ENCODE data around the gene CDKL5.
"Not testable (repeated sequence)": the region's sequence is repeated elsewhere in the genome, so short reads cannot be mapped to it uniquely, and the experiment has no call there.

Gene CDKL5

DNA sequence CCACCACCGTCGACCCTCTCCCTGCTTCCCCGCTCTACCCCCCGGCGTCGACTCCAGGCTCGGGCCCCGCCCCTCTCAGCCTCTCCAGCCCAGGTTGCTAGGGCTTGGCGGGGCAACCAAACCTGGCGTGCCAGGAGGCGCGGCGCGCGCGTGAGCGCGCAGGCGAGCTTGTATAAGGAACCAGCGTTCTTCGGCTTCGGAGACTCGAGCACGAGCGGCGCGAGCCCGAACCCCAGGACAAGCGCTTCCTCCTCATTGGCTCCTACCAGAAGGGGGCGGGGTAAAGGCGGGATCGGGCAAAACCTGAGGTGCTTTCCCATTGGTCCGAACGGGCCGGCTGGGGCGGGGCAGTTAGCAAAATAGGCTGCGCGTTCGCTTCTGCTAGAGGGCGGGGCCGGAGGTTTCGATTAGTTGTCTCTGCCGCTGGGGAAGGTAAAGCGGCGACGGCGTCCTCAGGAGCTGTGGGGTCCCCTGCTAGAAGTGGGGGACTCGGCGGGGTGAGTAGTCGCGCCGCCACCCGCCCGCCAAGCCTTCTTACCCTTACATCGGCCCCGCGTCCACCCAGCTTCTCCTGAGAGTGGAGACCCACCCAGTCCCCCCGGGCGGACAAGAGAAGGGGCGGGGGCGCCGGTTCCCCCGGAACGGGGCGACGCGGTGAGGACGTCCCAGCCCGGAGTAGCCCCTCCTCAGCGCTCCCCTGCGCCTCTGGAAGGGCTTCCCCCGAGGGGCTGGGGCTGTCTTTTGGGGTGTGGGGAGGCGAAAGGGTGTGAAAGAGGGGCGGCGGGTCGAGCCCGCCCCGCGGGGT, at the start of gene CDKL5:
Gene CDKL5, plus strand, starts transcription at position 410 of the 805 bp plus-strand sequence. CDS start 81,489 bp downstream, outside the sequence.
- peak; percentile 93 to 94 for DNase-seq

DNA sequence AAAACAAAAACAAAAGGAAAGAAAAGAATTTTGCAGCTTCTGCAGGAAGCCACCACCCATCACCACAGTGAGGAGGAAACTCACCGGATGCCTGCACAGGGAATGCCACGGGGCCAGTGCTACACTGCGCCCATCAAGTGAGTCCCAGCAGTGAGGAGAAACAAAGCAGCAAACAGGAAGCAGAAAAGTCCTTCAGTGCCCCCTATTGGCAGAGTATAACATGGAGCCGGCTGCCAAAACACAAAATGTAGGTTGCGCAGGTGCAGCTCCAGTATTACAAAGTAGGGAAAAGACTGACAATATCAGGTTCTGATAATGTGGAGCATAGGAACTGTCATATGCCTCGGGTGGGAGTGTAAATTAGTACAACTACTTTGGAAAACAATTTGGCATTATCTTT, 47.6 kb upstream of the CDKL5 start:
- no peak for DNase-seq

DNA sequence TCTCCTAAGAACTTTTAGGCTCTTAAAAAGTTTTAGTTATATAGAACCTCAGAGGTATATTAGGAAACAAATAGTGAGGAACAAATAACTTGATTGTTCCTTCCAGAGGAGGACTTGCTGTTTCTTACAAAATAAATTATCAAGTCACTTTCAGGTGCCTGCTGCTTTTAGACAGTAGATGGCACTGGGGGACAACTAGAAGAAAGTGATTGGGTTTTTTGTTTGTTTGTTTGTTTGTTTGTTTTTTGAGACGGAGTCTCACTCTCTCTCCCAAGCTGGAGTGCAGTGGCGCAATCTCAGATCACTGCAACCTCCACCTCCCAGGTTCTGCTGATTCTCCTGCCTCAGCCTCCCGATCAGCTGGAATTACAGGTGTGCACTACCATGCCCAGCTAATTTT, 35.4 kb upstream of the CDKL5 start:
- no peak for DNase-seq

DNA sequence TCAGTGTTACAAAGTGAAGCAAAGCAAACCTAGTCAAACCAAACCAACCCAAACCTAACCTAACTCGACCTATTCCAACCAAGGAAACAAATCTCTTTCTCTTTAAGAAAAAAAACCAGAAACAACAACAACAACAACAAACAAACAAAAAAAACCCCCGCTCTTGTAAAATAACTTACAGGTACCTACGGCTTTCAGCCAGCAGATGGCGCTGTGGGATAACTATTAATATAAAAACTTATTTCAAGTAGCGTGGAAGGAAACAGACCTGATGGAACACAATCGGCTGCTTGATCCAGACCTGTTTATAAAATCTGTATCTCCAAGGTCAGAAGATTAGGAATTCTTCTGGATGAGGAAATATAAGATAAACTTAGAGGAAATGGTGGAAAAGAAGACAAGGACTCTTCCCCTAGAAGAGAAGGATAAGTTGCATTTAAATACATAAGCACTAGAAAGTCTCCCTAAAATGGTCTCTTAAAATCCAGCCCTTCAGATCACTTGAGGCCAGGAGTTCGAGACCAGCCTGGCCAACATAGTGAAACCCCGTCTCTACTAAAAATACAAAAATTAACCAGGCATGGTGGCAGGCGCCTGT, 34.4 kb upstream of the CDKL5 start:
- DNase-seq = peak in 1 of 2 experiments; percentile 28

DNA sequence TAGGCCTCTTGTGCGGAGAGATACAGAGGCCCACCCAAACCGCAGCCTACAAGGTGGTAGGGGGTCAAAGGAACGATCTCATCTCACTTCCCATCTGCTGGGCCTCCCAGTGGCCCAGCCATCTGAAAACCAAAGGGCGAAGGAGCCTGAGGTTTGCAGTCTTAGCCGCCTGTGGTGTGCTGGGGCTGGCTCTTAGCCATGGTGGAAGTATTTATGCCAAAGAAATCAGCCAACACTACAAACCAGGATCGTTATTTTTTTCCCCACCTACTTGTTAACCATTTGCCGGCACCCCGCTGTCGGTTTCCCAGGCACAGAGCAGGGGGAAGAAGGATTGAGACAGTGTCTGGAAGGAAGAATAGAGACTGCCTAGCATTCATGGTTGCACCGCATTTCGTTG, 30.9 kb upstream of the CDKL5 start:
- DNase-seq = no peak

DNA sequence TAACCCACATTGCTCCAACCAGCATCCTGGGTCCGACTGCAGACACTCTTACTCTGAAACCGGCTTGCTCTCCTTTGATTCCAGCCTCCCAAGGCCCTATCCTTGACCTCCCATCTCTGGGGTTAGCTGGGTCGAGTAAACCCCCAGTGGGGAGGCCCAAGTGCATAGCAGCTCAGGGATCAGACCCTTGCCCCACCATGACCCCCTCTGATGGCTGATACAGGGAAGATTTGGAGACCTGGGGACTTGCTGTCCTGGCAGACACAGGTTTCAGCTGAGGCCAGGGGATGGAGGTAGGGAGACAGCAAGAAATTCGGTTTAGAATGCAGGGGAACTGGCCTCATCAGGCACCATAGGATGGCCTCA, 23.6 kb upstream of the CDKL5 start:
- DNase-seq = no peak

DNA sequence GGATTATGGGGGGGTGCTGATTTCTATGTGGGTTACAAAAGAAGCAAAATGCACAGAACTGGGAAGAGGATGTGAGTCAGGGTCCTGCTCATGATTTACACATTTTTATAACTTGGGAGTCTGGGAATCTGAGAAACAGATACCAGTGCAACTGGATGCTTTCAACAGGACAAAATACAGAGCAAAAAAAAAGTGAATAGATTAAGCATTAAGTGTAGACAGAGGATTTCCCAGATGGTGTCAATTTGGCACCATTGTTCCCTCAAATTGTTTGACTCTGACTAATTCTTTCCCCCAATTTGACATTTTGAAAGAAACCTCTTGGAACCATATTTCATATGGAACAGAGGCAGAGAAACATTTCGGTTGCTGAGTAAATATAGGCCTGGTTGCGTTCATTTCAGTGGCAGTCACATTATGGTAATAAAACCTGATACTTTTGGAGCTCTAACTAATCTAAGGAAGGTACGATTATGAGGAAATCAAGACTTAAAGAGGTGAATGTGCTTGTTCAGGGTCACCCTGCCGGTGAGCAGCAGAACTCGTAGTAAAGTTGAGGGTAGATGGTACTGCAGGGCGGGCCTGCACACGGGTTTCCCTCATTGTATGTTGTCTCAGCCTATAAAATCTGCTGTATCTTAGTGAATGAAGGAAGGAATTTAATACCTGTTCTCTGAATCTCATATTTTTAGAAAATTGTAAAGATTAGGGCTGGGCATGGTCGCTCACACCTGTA, 18.7 kb upstream of the CDKL5 start:
- DNase-seq = no peak

DNA sequence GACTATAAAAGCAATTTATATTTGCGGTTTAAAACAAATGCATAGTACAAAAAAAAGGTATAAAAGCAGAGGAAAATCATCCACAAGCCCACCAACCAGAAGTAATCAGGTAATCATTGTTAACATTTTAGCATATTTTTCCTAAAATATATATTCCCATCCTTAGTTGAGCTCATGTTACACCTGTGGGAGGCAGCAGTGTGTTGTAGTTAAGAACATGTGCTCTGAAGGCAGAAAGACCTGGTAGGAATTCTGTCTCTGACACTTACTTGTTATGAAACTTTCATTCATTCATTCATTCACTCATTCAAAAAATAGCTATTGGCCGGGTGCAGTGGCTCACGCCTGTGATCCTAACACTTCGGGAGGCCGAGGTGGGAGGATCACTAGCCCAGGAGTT, 15.4 kb upstream of the CDKL5 start:
- no peak for DNase-seq

DNA sequence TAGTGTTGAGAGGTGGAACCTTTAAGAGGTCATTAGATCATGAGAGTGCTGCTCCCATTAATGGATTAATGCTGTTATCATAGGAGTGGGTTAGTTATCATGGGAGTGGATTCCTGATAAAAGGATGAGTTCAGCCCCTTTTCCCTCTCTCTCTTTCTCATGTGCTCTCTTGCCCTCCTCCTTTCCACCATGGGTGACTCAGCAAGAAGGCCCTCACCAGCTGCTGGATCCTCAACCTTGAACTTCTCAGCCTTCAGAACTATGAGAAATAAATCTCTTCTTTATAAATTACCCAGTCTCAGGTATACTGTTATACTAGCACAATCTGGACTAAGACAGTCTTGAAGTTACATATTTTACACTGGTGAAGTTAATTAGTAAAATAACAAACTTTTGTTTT, 10.0 kb upstream of the CDKL5 start:
- no peak for DNase-seq

DNA sequence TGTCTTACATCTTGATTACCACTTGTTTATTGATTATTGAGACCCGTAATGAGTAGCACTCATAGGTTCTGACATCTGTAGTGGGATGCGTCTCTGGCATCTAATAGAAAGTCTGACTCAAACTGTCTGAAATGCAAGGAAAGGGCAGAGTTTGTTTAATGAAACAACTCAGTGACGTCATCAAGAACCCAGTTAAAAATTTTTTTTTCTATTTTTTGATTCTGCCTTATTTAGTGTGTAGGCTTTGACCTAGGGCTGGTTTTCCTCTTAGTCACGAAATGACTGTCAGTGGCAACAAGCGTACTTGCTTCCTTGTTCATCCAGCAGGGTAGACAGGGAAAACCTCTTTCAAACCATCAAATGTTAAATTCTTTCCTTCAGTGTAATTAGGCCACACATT, 3.1 kb upstream of the CDKL5 start:
- DNase-seq = no peak

DNA sequence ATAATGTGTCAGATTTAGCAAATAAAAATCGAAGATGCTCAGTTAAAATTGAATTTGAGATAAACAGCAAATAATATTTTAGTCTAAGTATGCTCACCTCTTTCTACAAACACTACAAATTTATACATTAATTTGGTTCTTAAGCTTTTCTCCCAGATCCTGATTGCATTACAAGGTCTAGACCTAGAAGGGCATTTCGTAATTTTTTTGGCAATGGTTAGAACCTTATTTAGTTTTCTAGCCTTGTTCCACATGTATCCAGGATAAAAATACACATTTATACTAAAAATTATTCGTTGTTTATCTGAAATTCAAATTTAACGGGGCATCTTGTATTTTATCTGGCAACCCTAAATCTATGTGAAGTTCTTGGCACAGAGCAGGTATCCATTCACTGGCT, 2.5 kb upstream of the CDKL5 start:
- no peak for DNase-seq

DNA sequence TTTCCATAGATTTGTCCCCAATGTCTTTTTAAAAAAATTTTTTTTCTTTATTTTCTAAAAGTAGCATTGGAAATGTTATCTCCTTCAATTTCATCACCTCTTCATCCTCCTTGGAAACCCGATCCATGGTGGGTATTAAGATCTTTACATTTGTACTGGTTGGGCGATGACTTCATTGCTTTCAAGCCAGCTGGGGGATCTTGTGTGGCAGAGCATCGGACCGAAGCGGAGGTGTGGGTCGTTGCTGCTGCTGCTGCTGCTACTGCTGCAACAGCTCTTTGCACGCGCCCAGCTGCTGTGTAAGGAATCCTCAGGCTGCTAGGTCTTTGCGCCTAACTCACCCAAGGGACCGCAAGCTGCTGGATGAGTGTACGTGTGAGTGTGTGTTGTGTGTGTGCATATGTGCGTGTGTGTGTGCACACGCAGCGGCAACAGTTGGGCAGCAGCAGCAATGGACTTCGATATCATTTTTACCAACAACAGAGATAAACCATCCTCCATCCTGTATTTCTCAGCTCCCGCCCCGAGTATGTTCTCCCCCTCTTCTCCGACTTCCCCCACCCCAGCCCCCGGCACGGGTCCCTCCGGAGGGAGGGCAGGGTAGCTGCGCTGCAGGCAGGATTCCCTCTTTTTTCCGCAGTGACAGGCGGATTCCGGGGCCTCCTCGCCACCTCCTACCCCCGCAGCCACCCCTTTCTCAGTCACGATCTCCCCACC, 768 bp upstream of the CDKL5 start:
- DNase-seq = peak in 1 of 2 experiments; percentile 42

DNA sequence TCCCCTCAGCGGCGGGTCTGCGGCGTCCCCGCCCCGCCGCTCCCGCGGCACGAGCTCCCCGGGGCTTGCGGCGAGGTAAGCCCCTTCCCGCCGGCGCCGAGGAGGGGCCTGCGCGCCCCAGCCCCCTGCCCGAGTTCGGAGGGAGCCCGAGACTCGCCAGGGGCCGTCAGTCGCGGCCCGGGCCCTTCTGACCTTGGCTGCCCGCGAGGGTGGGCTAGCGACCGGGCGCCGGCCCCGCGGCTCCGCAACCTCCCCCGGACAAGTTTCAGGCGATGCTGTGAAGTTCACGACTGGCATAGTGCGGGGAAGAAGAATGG, 554 bp downstream of the CDKL5 start:
- DNase-seq = no peak

DNA sequence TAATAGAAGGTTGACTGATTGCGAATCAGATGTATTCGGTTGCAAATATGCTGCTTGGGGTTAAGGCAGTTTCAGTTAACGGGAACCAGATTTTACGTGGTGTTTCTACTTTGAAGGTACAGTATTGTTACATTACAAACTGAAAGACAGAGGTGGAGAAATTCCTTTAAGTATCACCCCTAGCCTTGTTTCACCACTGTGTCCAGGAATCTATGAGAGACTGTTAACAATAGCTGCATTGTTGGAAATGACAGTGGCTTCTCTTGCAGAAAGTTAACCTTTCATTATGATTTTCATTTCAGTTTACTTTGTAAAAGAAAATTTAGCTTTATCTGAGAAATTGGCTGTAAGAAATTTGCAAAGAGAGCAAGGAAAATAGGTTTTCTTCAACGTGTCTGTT, 2.6 kb downstream of the CDKL5 start:
- DNase-seq = no peak

DNA sequence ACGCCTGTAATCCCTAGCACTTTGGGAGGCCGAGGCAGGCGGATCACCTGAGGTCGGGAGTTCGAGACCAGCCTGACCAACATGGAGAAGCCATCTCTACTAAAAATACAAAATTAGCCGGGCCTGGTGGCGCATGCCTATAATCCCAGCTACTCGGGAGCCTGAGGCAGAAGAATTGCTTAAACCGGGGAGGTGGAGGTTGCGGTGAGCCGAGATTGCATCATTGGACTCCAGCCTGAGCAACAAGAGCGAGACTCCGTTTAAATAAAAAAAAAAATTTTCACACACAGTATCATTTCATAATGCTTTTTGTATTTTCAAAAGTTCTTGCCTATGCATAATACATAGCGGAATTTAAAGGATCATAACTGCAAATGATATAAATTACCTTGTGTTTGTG, 7.9 kb downstream of the CDKL5 start:
- DNase-seq = not testable (repeated sequence)

DNA sequence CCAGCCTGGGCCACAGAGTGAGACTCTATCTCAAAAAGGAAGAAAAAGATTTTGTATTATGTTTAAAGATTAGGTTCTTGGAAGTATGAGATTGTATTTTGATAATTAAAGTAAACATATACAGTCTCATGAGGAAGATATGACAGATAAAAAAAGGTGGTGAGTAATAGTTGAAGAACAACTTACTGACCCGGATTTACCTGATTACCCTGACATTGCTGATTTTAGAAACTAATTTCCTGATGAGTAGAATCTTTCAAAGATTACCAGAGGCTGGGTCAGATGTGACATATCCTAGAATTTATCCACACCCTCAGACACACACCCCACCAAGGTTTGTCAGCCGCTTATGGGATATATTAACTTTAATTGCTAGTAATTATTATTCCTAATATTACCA, 9.5 kb downstream of the CDKL5 start:
- no peak for DNase-seq

DNA sequence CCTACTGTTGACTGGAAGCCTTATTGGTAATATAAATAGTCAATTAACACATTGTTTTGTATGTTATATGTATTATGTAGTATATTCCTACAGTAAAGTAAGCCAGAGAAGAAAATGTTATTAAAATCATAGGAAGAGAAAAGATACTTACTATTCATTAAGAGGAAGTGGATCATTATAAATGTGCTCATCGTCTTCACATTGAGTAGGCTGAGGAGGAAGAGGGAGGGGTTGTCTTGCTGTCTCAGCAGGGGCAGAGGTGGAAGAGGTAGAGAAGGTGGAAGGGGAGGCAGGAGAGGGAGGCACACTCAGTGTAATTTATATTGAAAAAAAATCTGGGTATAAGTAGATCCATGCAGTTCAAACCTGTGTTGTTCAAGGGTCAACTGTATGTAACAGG, 10.6 kb downstream of the CDKL5 start:
- DNase-seq = no peak

DNA sequence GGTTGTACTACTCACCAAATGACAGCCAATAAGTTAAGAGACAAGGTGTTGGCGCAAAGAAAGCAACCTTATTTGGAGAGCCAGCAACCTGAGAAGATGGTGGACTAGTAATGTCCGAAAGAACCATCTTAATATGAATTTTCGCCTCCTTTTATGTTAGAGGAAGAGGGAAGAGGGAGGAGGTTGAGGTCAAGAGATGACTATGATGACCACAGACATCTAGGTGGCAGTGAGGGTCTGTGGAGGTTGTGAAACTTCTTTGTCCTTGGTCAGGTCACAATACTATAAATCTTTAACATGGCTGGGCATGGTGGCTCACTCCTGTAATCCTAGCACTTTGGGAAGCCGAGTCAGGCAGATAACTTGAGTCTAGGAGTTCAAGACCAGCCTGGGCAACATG, 15.4 kb downstream of the CDKL5 start:
- DNase-seq = no peak

DNA sequence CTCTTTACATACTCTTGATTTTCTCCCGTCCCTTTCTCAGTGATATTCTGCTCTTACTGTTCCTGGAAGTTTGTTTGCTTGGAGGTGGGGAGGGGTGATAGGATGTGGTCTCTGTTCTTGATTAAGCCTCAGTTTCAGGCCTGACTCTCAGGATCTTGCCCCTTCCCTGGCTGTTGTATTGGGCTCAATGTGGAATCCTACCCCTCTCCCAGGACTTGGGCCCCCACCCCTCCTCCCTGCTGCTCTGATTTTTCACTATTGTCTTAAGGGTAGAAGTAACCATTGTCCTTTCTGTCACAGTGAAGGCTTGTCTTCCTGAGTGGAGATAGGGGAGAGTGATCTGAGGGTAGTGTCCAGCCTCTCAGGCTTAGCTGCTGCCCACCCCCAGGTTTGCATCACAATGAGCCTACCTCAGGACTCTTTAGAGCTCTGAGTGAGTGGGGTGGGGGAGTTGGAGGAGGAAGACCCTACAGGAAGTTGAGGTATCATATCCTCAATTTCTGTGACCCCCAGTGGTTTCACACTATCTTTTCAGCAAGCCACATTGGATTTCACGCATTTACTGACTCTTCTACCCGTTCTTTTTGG, 16.5 kb downstream of the CDKL5 start:
- no peak for DNase-seq

DNA sequence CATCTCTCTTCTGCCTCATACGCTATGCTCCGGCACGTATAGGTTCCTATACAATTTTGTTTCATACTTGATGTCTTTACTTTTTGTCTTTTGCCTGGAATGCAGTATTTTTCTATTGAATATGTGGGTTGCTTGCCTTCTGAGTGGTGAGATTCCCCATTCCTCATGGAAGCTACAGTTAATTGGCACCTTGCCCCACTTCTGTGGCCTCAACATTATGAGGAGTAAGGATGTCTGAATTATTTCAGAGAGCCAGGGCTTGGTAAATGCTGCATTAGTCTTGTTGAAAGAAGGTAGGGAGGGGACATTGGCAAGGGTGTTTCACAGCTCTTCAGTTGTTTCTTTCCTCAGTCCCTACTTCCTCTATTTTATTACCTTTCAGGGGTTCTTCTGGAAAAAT, 23.0 kb downstream of the CDKL5 start:
- DNase-seq = no peak

DNA sequence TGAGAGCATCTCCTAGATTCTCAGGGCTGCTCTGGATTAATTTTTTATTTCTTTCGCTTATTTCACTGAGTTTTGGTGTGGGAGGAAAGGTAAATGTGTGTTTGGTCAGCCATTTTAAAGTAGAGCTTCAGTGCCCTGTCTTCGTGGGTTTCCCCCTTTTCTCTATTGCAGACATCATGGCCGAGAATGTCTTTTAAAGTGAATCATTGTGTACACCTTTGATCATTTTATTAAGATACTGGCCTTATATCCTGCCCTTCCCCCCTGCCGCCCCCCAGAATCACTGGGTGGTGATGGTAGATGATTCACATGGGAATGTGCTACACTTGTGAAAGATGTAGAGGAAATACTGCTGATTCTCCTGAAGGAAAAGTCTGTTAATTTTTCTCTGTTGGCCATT, 23.8 kb downstream of the CDKL5 start:
- no peak for DNase-seq

DNA sequence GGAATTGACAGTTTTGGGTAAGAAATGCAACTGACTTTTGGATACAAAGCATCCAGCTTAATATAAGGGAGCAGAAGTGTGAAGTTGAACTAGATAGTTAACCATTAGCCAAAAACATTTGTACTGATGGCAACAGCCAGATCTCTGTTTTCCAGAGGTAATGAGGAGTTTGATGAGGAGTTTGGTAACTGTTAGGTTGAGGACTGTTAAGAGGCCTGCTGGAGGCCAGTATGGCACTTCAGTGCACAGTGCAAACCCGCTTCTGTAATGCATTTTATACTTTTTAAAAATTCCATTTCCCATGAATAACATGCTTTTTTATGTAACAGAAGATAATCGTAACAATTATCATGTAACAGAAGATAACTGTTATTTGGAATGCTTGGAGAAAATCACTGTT, 30.0 kb downstream of the CDKL5 start:
- no peak for DNase-seq

DNA sequence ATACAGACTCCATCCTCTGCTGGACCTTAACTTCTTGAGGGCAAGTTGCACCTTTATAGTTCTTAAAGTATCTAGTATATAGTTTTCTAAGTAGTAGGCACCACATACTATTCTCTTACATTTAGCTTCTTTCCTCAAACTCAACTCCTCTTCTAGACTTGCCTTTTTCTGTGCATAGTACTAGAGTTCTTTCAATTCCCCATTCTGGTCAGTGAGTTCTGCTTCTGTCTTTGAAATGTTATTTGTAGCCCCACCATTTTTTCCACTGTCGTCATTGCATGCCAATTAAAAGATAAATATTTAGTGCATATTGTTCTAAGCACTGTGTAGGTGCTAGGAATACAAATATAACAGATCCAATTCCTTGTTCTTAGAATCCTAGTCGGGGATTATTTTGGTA, 31.6 kb downstream of the CDKL5 start:
- DNase-seq = no peak

Data from NCI-H1930 (cell line).